ENCODE measurements around the gene PRX.
"Not testable (repeated sequence)": the region's sequence is repeated elsewhere in the genome, so short reads cannot be mapped to it uniquely, and the experiment has no call there.

The PRX gene

DNA sequence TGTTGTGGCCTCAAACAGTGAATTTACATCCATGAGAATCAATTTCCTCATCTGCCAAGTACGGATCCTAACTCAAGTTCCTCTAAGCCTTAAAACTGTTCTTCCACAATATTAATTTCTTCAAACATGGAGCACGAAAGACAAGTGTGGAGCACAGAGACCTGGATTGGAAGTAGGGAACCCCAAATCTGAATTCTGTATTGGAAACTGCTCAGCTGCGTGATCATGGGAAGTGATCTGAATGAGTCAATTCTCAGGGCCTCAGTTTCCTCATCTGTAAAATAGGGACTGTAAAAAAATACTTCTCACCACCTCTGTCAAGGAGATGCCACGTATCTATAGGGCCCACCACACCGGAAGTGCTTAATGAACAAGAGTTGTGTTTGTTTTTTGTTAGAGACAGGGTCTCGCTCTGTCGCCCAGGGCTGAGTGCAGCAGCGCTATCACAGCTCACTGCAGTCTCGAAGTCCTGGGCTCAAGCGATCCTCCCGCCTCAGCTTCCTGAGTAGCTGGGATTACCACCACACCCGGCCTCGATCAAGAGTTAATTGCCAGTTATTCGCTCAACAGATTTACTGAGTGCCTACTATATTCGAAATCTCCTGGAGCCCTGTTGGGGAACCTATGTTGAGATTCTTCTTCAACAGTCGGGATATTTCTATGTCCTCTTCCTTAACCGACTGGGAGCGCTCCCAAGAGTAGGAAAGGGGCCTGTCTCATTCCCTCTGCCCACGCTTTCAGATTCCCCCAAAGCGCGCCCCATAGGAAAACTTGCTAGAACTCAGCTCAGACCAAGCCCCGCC lies 29.4 kb upstream of the PRX start:
- no peak for DNase-seq (ENCODE audit: low read depth)
- H3K4me3 ChIP-seq (ENCODE audit: low read depth, low read length), result peak overlapping the region; percentile 65

GRCh38 chr19:40441719-40442253 lies 28.6 kb upstream of the PRX start:
- no peak for DNase-seq (ENCODE audit: low read depth)
- peak overlapping the region; percentile 65 for H3K4me3 ChIP-seq (ENCODE audit: low read depth, low read length)

DNA sequence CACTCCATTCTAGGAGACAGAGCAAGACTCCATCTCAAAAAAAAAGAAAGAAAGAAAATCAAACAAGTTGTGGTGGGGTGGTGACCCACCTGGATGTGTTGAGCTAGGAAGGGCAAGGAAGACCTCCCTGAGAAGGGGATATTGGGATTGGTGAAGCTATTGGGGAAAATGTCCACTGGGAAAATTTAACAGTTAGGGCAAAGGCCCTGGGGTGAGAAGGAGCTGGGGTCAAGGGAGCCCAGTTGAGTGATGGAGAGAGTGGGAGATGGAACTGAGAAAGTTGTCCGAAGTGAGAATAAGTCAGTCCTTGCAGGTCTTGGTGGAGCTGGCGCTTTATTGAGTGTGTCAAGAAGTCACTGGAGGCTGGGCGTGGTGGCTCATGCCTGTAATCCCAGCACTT lies 25.1 kb upstream of the PRX start:
- H3K4me3 ChIP-seq (ENCODE audit: low read depth, low read length), result no peak overlapping the region
- no peak for DNase-seq (ENCODE audit: low read depth)

DNA sequence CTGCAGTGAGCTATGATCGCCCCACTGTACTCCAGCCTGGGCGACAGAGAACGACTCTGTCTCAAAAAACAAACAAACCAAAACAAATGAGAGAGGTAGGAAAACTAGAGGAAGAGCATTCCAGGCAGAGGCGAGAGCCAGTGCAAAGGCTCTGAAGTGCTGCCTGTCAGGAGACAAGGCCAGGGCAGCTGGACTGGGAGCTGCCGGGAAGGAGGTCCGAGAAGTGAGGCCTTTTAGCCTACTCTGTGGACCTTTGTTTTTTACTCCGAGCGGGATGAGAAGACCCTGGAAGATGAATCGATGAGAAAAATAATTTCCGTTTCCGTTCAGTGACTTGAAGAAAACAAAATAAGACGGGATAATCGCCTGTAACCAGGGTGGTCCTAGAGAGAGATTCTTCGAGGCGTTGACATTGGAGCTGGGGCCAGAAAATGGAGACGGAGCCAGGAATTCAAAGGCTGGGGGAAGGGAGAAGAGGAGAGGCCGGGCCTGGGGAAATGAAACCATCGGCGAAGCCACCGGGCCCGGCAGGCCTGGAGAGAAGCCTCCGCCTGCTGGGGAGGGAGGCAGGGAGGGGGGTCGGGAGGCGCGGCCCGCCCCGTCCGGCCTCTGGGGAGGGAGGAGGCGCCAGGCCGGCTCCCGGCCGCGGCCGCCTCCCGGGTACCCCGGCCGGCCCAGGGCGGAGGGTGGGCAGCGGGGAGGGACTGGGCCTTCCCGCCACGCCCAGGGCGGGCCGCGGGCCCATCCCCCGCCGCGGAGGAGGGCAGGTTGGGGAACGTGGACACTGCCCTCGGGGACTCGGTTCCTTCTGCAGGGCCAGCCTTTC lies 20.4 kb upstream of the PRX start:
- peak; percentile 66 for DNase-seq (ENCODE audit: low read depth)
- peak overlapping the region; percentile 40 for H3K4me3 ChIP-seq (ENCODE audit: low read depth, low read length)

- H3K4me3 ChIP-seq (ENCODE audit: low read depth, low read length); DNase-seq (ENCODE audit: low read depth): not testable (repeated sequence)
These were observed 19.6 kb upstream of the PRX start for GRCh38 chr19:40432760-40433159.

DNA sequence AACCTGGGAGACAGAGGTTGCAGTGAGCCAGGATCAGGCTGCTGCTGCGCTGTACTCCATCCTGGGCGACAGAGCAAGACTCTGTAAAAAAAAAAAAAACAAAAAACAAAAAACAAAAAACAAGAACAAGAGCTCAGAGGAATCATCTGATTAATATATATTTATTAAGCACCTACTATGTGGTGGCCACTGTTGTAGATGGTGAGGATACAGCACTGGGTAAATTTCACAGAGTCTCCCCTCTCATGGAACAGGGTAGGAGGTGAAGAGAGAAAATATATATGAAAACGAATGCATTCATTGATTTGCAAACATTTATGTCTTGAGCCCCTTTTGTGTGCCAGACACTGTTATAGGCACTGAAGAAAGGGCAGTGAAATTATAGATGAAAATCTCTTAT lies 18.5 kb upstream of the PRX start:
- no peak for DNase-seq (ENCODE audit: low read depth)
- H3K4me3 ChIP-seq (ENCODE audit: low read depth, low read length), result no peak overlapping the region

- H3K4me3 ChIP-seq (ENCODE audit: low read depth, low read length); DNase-seq (ENCODE audit: low read depth): not testable (repeated sequence)
These were observed 17.1 kb upstream of the PRX start for GRCh38 chr19:40430242-40430641.

GRCh38 chr19:40428197-40428596 lies 15.0 kb upstream of the PRX start:
- DNase-seq (ENCODE audit: low read depth); H3K4me3 ChIP-seq (ENCODE audit: low read depth, low read length): not testable (repeated sequence)

DNA sequence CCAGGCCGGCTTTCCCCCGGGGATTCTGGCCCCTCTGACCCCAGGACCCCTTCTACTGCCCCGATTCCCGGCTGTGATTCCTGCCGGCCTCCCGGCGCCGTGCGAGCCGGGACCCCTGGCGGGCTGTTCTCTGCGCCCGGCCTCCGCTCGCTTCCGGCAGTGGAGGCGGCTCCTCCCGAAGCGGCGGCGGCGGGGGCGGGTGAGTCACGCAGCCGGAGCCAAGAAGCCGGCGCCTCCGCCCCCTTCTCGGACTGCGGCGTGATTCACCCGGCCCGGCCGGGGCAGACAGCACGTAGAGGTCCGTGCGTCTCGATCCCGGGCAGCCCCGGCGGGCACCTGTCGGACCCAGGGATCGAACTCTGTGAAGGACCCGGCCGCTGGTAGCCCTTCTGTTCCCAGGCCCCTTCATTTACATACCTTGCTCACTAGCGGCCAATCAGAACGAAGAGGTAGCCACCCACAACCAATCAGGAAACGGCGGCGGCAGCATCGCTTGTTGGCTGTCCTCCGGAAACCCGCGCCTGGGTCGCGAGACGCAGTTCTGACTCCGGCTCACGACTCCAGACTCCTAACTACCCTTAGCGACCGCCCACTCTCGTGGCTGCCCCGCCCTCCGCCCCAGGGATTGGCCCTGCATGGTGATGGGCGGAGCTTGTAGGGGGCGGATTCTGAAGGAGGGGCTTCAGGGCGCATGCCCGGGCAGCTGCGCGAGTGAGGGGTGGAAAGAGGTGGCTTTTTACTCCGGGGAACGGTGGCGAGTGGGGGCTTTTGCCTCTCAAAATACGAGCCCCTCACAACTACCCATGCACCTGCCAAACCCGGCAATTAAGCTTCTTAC lies 12.5 kb upstream of the PRX start, which contains the start of gene SERTAD1:
SERTAD1 (minus strand) TSS at position 543 of the 838 bp plus-strand sequence. CDS start 2,446 bp downstream, outside the sequence.
- peak; percentile 97 for DNase-seq (ENCODE audit: low read depth)
- peak within 1 kb of the TSS; percentile 59 for H3K4me3 ChIP-seq (ENCODE audit: low read depth, low read length)

GRCh38 chr19:40424637-40425449 lies 11.7 kb upstream of the PRX start:
- no peak for DNase-seq (ENCODE audit: low read depth)
- H3K4me3 ChIP-seq (ENCODE audit: low read depth, low read length), result peak overlapping the region; percentile 59

- peak overlapping the region; percentile 59 for H3K4me3 ChIP-seq (ENCODE audit: low read depth, low read length)
These were observed 10.8 kb upstream of the PRX start for GRCh38 chr19:40423938-40424337.

GRCh38 chr19:40422748-40423566 lies 9.8 kb upstream of the PRX start:
- H3K4me3 ChIP-seq (ENCODE audit: low read depth, low read length), result no peak overlapping the region

More at GRCh38 chr19:40423938-40424337, 10.8 kb upstream of the PRX start:
- no peak for DNase-seq (ENCODE audit: low read depth)

DNA sequence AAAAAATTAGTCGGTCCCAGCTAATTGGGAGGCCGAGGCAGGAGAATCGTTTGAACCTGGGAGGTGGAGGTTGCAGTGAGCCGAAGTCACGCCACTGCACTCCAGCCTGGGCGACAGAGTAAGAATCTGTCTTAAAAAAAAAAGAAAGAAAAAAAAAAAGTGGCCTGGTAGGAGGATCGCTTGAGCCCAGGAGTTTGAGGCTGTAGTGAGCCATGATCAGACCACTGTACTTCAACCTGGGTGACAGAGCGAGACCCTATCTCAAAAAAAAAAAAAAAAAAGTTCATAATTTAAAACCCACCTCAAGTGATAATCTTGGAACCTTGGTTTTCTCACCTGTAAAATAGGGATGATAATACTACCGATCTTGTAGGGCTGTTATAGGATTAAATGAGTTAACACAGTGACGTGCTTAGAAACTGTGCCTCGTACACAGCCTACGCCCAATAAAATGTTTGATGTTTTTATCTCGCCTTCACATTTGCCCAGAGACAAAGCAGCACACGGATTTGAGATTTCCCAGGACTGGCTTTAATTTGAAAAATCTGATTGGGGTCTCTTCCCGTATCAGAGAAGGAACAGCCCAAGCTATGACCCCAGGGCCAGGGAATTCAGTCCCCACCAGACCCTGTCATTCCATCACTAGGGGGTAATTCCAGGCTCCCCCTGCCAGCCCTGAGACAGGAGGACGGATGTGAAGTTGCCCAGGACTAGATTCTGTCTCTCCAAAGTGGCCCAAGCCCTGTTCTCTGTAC lies 9.0 kb upstream of the PRX start:
- DNase-seq (ENCODE audit: low read depth), result no peak
- no peak overlapping the region for H3K4me3 ChIP-seq (ENCODE audit: low read depth, low read length)

More at GRCh38 chr19:40422748-40423566, 9.8 kb upstream of the PRX start:
- DNase-seq (ENCODE audit: low read depth), result no peak

GRCh38 chr19:40420766-40421765 lies 7.9 kb upstream of the PRX start:
- no peak for DNase-seq (ENCODE audit: low read depth)
- peak overlapping the region; percentile 62 for H3K4me3 ChIP-seq (ENCODE audit: low read depth, low read length)

GRCh38 chr19:40420451-40420765 lies 7.2 kb upstream of the PRX start:
- no peak for DNase-seq (ENCODE audit: low read depth)
- H3K4me3 ChIP-seq (ENCODE audit: low read depth, low read length), result peak overlapping the region; percentile 62

- no peak overlapping the region for H3K4me3 ChIP-seq (ENCODE audit: low read depth, low read length)
- DNase-seq (ENCODE audit: low read depth), result no peak
These were observed 6.6 kb upstream of the PRX start for GRCh38 chr19:40419780-40420179.

Measured in skeletal muscle cell (primary cell).